Stimulated activated effector memory CD8-positive, alpha-beta T cell treated with anti-CD3 and anti-CD28 coated beads, Interleukin-12 subunit alpha, Interleukin-12 subunit beta, amount 100 ng/mL, for 72 hours (primary cell): ENCODE results near the gene HAUS8.
A peak's percentile ranks its signal among the peaks of the same experiment; 100 is the strongest.
"Not testable (repeated sequence)": the region's sequence is repeated elsewhere in the genome, so short reads cannot be mapped to it uniquely, and the experiment has no call there.

Source experiments
- ATAC-seq: fragments of 150-1000 bp; cut with Tn5 transposase; 2 replicates; pipeline ENCODE4 v1.10.0; 2021
- DNase-seq, 2 donors: peaks; one replicate each; pipeline ENCODE4 v3.0.0; 2021 to 2022; ENCODE audit warnings: low spot score in 2 of 2
- H3K27ac Mint-ChIP-seq: one replicate; pipeline ENCODE4 v1.8.0; 2022; ENCODE audit warnings: mild to moderate bottlenecking, mixed read lengths
- H3K36me3 Mint-ChIP-seq: one replicate; pipeline ENCODE4 v1.8.0; 2022; ENCODE audit warnings: mild to moderate bottlenecking, mixed read lengths
- H3K4me1 Mint-ChIP-seq: one replicate; pipeline ENCODE4 v1.8.0; 2022; ENCODE audit warnings: mixed read lengths
- H3K4me3 Mint-ChIP-seq: one replicate; pipeline ENCODE4 v1.8.0; 2022; ENCODE audit warnings: mild to moderate bottlenecking, mixed read lengths
- H3K9me3 Mint-ChIP-seq: one replicate; pipeline ENCODE4 v1.8.0; 2022; ENCODE audit warnings: mixed read lengths

Gene HAUS8

GRCh38 chr19:17107546-17108452, 32.5 kb upstream of the HAUS8 start:
- Mint-ChIP-seq H3K36me3 (peaks cover 95% of the 10 kb centered on the region), H3K4me1 (peaks cover 64% of the 10 kb centered on the region), H3K27ac (peak overlapping the region; percentile 40), H3K9me3 (no peaks in the 10 kb centered on the region), H3K4me3 (no peak overlapping the region)
- no peak for DNase-seq
- peak; percentile 78 for ATAC-seq

GRCh38 chr19:17106964-17107363, 31.7 kb upstream of the HAUS8 start:
- Mint-ChIP-seq H3K4me1 (peaks cover 64% of the 10 kb centered on the region), H3K36me3 (peaks cover 98% of the 10 kb centered on the region)
- not testable (repeated sequence) for DNase-seq, H3K9me3 Mint-ChIP-seq, H3K27ac Mint-ChIP-seq, ATAC-seq, H3K4me3 Mint-ChIP-seq

GRCh38 chr19:17105556-17105955, 30.3 kb upstream of the HAUS8 start:
- ATAC-seq (no peak), DNase-seq (no peak)
- Mint-ChIP-seq H3K36me3 (peaks cover 92% of the 10 kb centered on the region), H3K27ac (peak overlapping the region; percentile 63), H3K4me3 (no peak overlapping the region), H3K9me3 (no peaks in the 10 kb centered on the region), H3K4me1 (peaks cover 59% of the 10 kb centered on the region)

GRCh38 chr19:17104679-17105078, 29.4 kb upstream of the HAUS8 start:
- ATAC-seq (peak; percentile 31), DNase-seq (no peak)
- Mint-ChIP-seq H3K9me3 (no peaks in the 10 kb centered on the region), H3K27ac (peak overlapping the region; percentile 85), H3K4me3 (no peak overlapping the region), H3K36me3 (peaks cover 90% of the 10 kb centered on the region), H3K4me1 (peaks cover 54% of the 10 kb centered on the region)

- ATAC-seq (no peak), DNase-seq (no peak)
- Mint-ChIP-seq H3K4me1 (peaks cover 60% of the 10 kb centered on the region), H3K9me3 (no peaks in the 10 kb centered on the region), H3K36me3 (peaks cover 88% of the 10 kb centered on the region), H3K27ac (peak overlapping the region; percentile 27), H3K4me3 (no peak overlapping the region)
Observed at GRCh38 chr19:17103177-17103576, 27.9 kb upstream of the HAUS8 start.

- Mint-ChIP-seq H3K4me1 (peaks cover 59% of the 10 kb centered on the region), H3K36me3 (peaks cover 84% of the 10 kb centered on the region), H3K4me3 (no peak overlapping the region), H3K9me3 (no peaks in the 10 kb centered on the region), H3K27ac (no peak overlapping the region)
- ATAC-seq: no peak
- DNase-seq: no peak
Observed at GRCh38 chr19:17101686-17102628, 26.7 kb upstream of the HAUS8 start.

- ATAC-seq (no peak), DNase-seq (no peak)
- Mint-ChIP-seq H3K9me3 (no peaks in the 10 kb centered on the region), H3K4me1 (peaks cover 64% of the 10 kb centered on the region), H3K36me3 (peaks cover 69% of the 10 kb centered on the region), H3K27ac (peak overlapping the region; percentile 68), H3K4me3 (no peak overlapping the region)
Observed at GRCh38 chr19:17098326-17098725, 23.1 kb upstream of the HAUS8 start.

- Mint-ChIP-seq H3K4me3 (no peak overlapping the region), H3K4me1 (peaks cover 59% of the 10 kb centered on the region), H3K27ac (peak overlapping the region; percentile 68), H3K9me3 (no peaks in the 10 kb centered on the region), H3K36me3 (peaks cover 67% of the 10 kb centered on the region)
- ATAC-seq: no peak
- DNase-seq: no peak
Observed at GRCh38 chr19:17097593-17098126, 22.4 kb upstream of the HAUS8 start.

GRCh38 chr19:17095141-17095919, 20.1 kb upstream of the HAUS8 start:
- Mint-ChIP-seq H3K36me3 (peaks cover 54% of the 10 kb centered on the region), H3K4me3 (no peak overlapping the region), H3K9me3 (no peaks in the 10 kb centered on the region), H3K4me1 (peaks cover 62% of the 10 kb centered on the region), H3K27ac (peak overlapping the region; percentile 67)
- ATAC-seq: no peak
- DNase-seq: no peak

GRCh38 chr19:17094694-17095093, 19.4 kb upstream of the HAUS8 start:
- H3K4me3 Mint-ChIP-seq: not testable (repeated sequence)

GRCh38 chr19:17092696-17093095, 17.4 kb upstream of the HAUS8 start:
- H3K4me1 Mint-ChIP-seq: peaks cover 67% of the 10 kb centered on the region
- ATAC-seq (no peak), DNase-seq (no peak)

More at GRCh38 chr19:17094694-17095093, 19.4 kb upstream of the HAUS8 start:
- Mint-ChIP-seq H3K27ac (peak overlapping the region; percentile 67), H3K4me1 (peaks cover 67% of the 10 kb centered on the region), H3K36me3 (peaks cover 51% of the 10 kb centered on the region)
- not testable (repeated sequence) for H3K9me3 Mint-ChIP-seq, DNase-seq, ATAC-seq

GRCh38 chr19:17091758-17092333, 16.6 kb upstream of the HAUS8 start:
- H3K4me1 Mint-ChIP-seq: peaks cover 69% of the 10 kb centered on the region
- ATAC-seq (no peak), DNase-seq (no peak)
- H3K36me3 Mint-ChIP-seq: peaks cover 52% of the 10 kb centered on the region
- no peaks in the 10 kb centered on the region for H3K9me3 Mint-ChIP-seq
- no peak overlapping the region for H3K4me3 Mint-ChIP-seq
- H3K27ac Mint-ChIP-seq: peak overlapping the region; percentile 45

More at GRCh38 chr19:17092696-17093095, 17.4 kb upstream of the HAUS8 start:
- no peak overlapping the region for H3K4me3 Mint-ChIP-seq
- no peaks in the 10 kb centered on the region for H3K9me3 Mint-ChIP-seq
- no peak overlapping the region for H3K27ac Mint-ChIP-seq
- H3K36me3 Mint-ChIP-seq: peaks cover 47% of the 10 kb centered on the region

GRCh38 chr19:17090583-17090982, 15.3 kb upstream of the HAUS8 start:
- H3K36me3 Mint-ChIP-seq: peaks cover 53% of the 10 kb centered on the region
- ATAC-seq (peak; percentile 92), DNase-seq (no peak)
- H3K27ac Mint-ChIP-seq: peak overlapping the region; percentile 69
- H3K9me3 Mint-ChIP-seq: no peaks in the 10 kb centered on the region
- peaks cover 72% of the 10 kb centered on the region for H3K4me1 Mint-ChIP-seq
- H3K4me3 Mint-ChIP-seq: peak overlapping the region; percentile 43

- H3K4me1 Mint-ChIP-seq: peaks cover 64% of the 10 kb centered on the region
- no peak overlapping the region for H3K4me3 Mint-ChIP-seq
- H3K9me3 Mint-ChIP-seq: no peaks in the 10 kb centered on the region
- peaks cover 60% of the 10 kb centered on the region for H3K36me3 Mint-ChIP-seq
- DNase-seq: no peak
- peak overlapping the region; percentile 45 for H3K27ac Mint-ChIP-seq
- no peak for ATAC-seq
Observed at GRCh38 chr19:17088552-17088951, 13.3 kb upstream of the HAUS8 start.
